A172 (cell line): Measurements from ENCODE around the gene AKAP13. TPM values are rescaled to one million over a fixed set of nuclear protein-coding genes. Genes with fewer than 3 reads are reported as not detected.
"Not testable (repeated sequence)": the region's sequence is repeated elsewhere in the genome, so short reads cannot be mapped to it uniquely, and the experiment has no call there.

ENCODE experiments used
- DNase-seq: peaks from one replicate; pipeline ENCODE4 v3.0.0-alpha.2; 2015; ENCODE audit warnings: low spot score
- total RNA-seq: library from RNA; depleted of rRNA; stranded (reverse); fragments of >200 nt; shearing (Covaris generic); gene quantifications from 2 replicates; pipeline ENCODE4 v1.2.3, GENCODE V29; 2014

Gene AKAP13
- total RNA-seq, 1 experiment from 2014 or later, result 35.9 TPM

GRCh38 chr15:85532689-85533088 lies 152.3 kb downstream of the AKAP13 start:
- DNase-seq, result no peak

- DNase-seq, result no peak
Observed at GRCh38 chr15:85534031-85534430, 153.6 kb downstream of the AKAP13 start.

- DNase-seq, result not testable (repeated sequence)
Observed at GRCh38 chr15:85535533-85536330, 155.3 kb downstream of the AKAP13 start.

GRCh38 chr15:85536341-85536740 lies 155.9 kb downstream of the AKAP13 start:
- no peak for DNase-seq

GRCh38 chr15:85539491-85539890 lies 159.1 kb downstream of the AKAP13 start:
- DNase-seq, result no peak

GRCh38 chr15:85540085-85540797 lies 159.8 kb downstream of the AKAP13 start:
- DNase-seq, result no peak

- no peak for DNase-seq
Observed at GRCh38 chr15:85541744-85542143, 161.3 kb downstream of the AKAP13 start.

- no peak for DNase-seq
Observed at GRCh38 chr15:85542488-85542887, 162.1 kb downstream of the AKAP13 start.

GRCh38 chr15:85542895-85543331 lies 162.5 kb downstream of the AKAP13 start:
- no peak for DNase-seq

- DNase-seq, result no peak
Observed at GRCh38 chr15:85543741-85544155, 163.3 kb downstream of the AKAP13 start.

- DNase-seq, result no peak
Observed at GRCh38 chr15:85545185-85545584, 164.8 kb downstream of the AKAP13 start.

GRCh38 chr15:85545752-85546151 lies 165.3 kb downstream of the AKAP13 start:
- DNase-seq, result no peak

- DNase-seq, result no peak
Observed at GRCh38 chr15:85547386-85547785, 167.0 kb downstream of the AKAP13 start.

GRCh38 chr15:85550283-85550682 lies 169.9 kb downstream of the AKAP13 start:
- DNase-seq, result no peak

GRCh38 chr15:85551221-85551832 lies 170.9 kb downstream of the AKAP13 start:
- DNase-seq, result no peak

GRCh38 chr15:85554852-85555521 lies 174.6 kb downstream of the AKAP13 start:
- no peak for DNase-seq

GRCh38 chr15:85555875-85556617 lies 175.6 kb downstream of the AKAP13 start:
- DNase-seq, result no peak

- no peak for DNase-seq
Observed at GRCh38 chr15:85556618-85556895, 176.2 kb downstream of the AKAP13 start.

GRCh38 chr15:85557385-85557784 lies 177.0 kb downstream of the AKAP13 start:
- DNase-seq, result no peak

GRCh38 chr15:85558848-85559247 lies 178.4 kb downstream of the AKAP13 start:
- no peak for DNase-seq

- no peak for DNase-seq
Observed at GRCh38 chr15:85559530-85559929, 179.1 kb downstream of the AKAP13 start.

- no peak for DNase-seq
Observed at GRCh38 chr15:85562824-85563223, 182.4 kb downstream of the AKAP13 start.
